Mesendoderm (in vitro differentiated cells): Measurements from ENCODE around the gene FCN2.

Source experiments
- DNase-seq: peaks from one replicate; pipeline ENCODE4 v3.0.0; 2013
- H2AK5ac ChIP-seq: 2 replicates; pipeline ENCODE4 v1.6.1; 2013; ENCODE audit warnings: low read length, inconsistent platforms
- H2BK120ac ChIP-seq: 2 replicates; pipeline ENCODE4 v1.6.1; 2013; ENCODE audit warnings: low read depth, mild to moderate bottlenecking, low read length, moderate library complexity, mixed read lengths
- H2BK15ac ChIP-seq: replicated peaks from 2 replicates; pipeline ENCODE4 v1.6.1; 2013; ENCODE audit warnings: low read depth, mild to moderate bottlenecking, moderate library complexity
- H2BK5ac ChIP-seq: 2 replicates; pipeline ENCODE4 v1.6.1; 2013; ENCODE audit warnings: low read length, inconsistent platforms
- H3K18ac ChIP-seq: 2 replicates; pipeline ENCODE4 v1.6.1; 2013; ENCODE audit warnings: mild to moderate bottlenecking, low read length, mixed read lengths
- H3K23ac ChIP-seq: one replicate; pipeline ENCODE4 v1.6.1; 2013; ENCODE audit warnings: low read length
- H3K27ac ChIP-seq: 2 replicates; pipeline ENCODE4 v1.5.1; 2013; ENCODE audit warnings: low read depth, mild to moderate bottlenecking, inconsistent platforms, low read length, moderate library complexity
- H3K27me3 ChIP-seq: 2 replicates; pipeline ENCODE4 v1.6.1; 2013; ENCODE audit warnings: low read length, control low read depth, mild to moderate bottlenecking, inconsistent platforms; ENCODE audit not compliant: insufficient read depth, poor library complexity
- H3K36me3 ChIP-seq: 2 replicates; pipeline ENCODE4 v1.6.1; 2013; ENCODE audit warnings: low read length, inconsistent platforms; ENCODE audit not compliant: control insufficient read depth, insufficient read depth
- H3K4ac ChIP-seq: one replicate; pipeline ENCODE4 v1.6.1; 2013; ENCODE audit warnings: low read depth, mild to moderate bottlenecking, low read length, moderate library complexity
- H3K4me1 ChIP-seq: 2 replicates; pipeline ENCODE4 v1.6.1; 2013; ENCODE audit warnings: low read depth, low read length, inconsistent platforms; ENCODE audit not compliant: control insufficient read depth
- H3K4me2 ChIP-seq: 2 replicates; pipeline ENCODE4 v1.6.1; 2013; ENCODE audit warnings: low read length
- H3K4me3 ChIP-seq: 2 replicates; pipeline ENCODE4 v1.5.1; 2013; ENCODE audit warnings: mild to moderate bottlenecking, low read length
- H3K56ac ChIP-seq: one replicate; pipeline ENCODE4 v1.6.1; 2013; ENCODE audit warnings: low read length
- H3K79me1 ChIP-seq: 2 replicates; pipeline ENCODE4 v1.6.1; 2013; ENCODE audit warnings: low read length, inconsistent platforms
- H3K79me2 ChIP-seq: 2 replicates; pipeline ENCODE4 v1.6.1; 2013; ENCODE audit warnings: mild to moderate bottlenecking, low read length; ENCODE audit not compliant: control insufficient read depth, insufficient read depth
- H3K9ac ChIP-seq: 2 replicates; pipeline ENCODE4 v1.6.1; 2013; ENCODE audit warnings: low read length, inconsistent platforms
- H4K5ac ChIP-seq: one replicate; pipeline ENCODE4 v1.6.1; 2013; ENCODE audit warnings: low read length
- H4K8ac ChIP-seq: one replicate; pipeline ENCODE4 v1.6.1; 2013; ENCODE audit warnings: low read depth, mild to moderate bottlenecking, control low read depth, low read length, moderate library complexity
- WGBS: extraction: QIAGEN DNeasy Blood & Tissue Kit; methylation state at CpG from one replicate; pipeline ENCODE4 v1.1.7; 2013; ENCODE audit warnings: low lambda C conversion rate, missing lambda C conversion rate; ENCODE audit not compliant: insufficient coverage; ENCODE audit errors: extremely low coverage; 5-methylcytosine and 5-hydroxymethylcytosine counted together

Gene FCN2

DNA sequence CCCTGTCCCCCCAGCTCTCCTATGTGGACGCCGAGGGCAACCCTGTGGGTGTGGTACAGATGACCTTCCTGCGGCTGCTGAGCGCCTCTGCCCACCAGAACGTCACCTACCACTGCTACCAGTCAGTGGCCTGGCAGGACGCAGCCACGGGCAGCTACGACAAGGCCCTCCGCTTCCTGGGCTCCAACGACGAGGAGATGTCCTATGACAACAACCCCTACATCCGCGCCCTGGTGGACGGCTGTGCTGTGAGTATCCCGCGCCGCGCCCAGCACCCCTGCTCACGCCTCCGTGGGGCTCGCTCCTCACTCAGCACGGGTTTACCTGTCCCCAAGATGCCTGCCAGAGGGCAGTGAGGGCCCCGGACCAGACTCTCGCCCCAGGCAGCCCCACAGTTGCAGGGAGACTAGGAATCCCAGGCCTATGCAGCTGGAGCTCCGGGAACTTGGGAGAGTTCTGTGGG, 45.6 kb upstream of the FCN2 start:
- WGBS: no CpG with 5 or more reads among the region's 25 CpGs
- no peak for DNase-seq
- Histone ChIP-seq H2BK15ac (no peak overlapping the region), H3K79me1 (no peaks in the 10 kb centered on the region), H3K36me3 (peaks cover 9% of the 10 kb centered on the region), H4K5ac (no peak overlapping the region), H3K4me3 (no peak overlapping the region), H3K4me2 (no peak overlapping the region), H3K9ac (no peak overlapping the region), H4K8ac (no peak overlapping the region), H3K27me3 (no peaks in the 10 kb centered on the region), H3K56ac (no peak overlapping the region), H3K4ac (no peak overlapping the region), H3K18ac (no peak overlapping the region), H2AK5ac (no peak overlapping the region), H3K27ac (no peak overlapping the region), H3K79me2 (no peaks in the 10 kb centered on the region), H3K4me1 (no peaks in the 10 kb centered on the region), H3K23ac (no peak overlapping the region), H2BK120ac (no peak overlapping the region), H2BK5ac (no peak overlapping the region)

DNA sequence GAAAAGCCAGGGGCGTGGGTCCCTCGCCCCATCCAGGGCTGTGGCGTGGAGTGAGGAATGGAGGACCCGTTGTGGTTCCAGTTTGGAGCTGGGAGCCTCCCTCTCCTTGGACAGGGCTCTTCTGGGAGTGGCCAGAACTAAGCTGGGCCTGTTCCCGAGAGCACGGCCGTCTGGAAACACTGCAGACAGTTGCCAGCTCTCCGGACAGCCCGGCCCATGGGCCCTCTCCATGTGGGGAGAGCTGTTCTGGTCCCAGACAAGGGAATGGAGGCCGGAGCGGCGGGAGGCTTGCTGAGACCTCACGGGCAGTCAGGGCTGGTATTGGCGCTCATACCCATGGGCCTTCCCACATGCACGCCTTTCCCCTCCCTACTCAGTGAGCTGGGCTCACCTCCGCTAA, 45.2 kb upstream of the FCN2 start:
- Histone ChIP-seq H3K4me3 (no peak overlapping the region), H3K4ac (no peak overlapping the region), H3K79me1 (no peaks in the 10 kb centered on the region), H3K4me2 (no peak overlapping the region), H2AK5ac (no peak overlapping the region), H3K18ac (no peak overlapping the region), H3K9ac (no peak overlapping the region), H3K56ac (no peak overlapping the region), H3K27ac (no peak overlapping the region), H3K4me1 (no peaks in the 10 kb centered on the region), H2BK5ac (no peak overlapping the region), H4K8ac (no peak overlapping the region), H2BK120ac (no peak overlapping the region), H3K79me2 (no peaks in the 10 kb centered on the region), H3K23ac (no peak overlapping the region), H3K27me3 (no peaks in the 10 kb centered on the region), H3K36me3 (peaks cover 10% of the 10 kb centered on the region), H4K5ac (no peak overlapping the region), H2BK15ac (no peak overlapping the region)
- DNase-seq: no peak
- no CpG with 5 or more reads among the region's 16 CpGs for WGBS

DNA sequence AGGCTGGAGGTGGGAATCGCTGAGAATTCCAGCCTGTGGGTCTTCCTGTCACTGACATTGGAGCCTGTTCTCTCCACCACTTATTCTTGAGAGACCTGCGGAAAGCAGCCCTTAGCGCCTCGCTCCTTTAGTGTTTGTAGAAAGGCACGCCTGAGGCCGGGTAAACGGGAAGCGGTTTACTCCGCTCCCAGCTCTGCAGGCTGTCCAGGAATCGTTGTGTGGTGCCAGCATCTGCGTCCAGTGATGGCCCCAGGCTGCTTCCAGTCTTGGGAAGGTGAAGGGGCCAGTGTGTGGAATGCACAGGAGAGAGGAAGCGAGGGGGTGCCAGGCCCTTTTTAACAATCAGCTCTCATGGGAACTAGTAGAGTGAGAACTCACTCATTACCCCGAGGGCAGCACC, 44.6 kb upstream of the FCN2 start:
- H4K8ac ChIP-seq: no peak overlapping the region
- H2BK15ac ChIP-seq: no peak overlapping the region
- no peaks in the 10 kb centered on the region for H3K4me1 ChIP-seq
- no peak overlapping the region for H3K4me3 ChIP-seq
- no peaks in the 10 kb centered on the region for H3K79me2 ChIP-seq
- DNase-seq: no peak
- no peak overlapping the region for H2BK120ac ChIP-seq
- no peak overlapping the region for H3K18ac ChIP-seq
- H3K4ac ChIP-seq: no peak overlapping the region
- no peak overlapping the region for H2BK5ac ChIP-seq
- no peak overlapping the region for H3K4me2 ChIP-seq
- no peaks in the 10 kb centered on the region for H3K27me3 ChIP-seq
- H2AK5ac ChIP-seq: no peak overlapping the region
- H4K5ac ChIP-seq: no peak overlapping the region
- H3K79me1 ChIP-seq: no peaks in the 10 kb centered on the region
- no peak overlapping the region for H3K56ac ChIP-seq
- H3K9ac ChIP-seq: no peak overlapping the region
- no peak overlapping the region for H3K23ac ChIP-seq
- WGBS: no CpG with 5 or more reads among the region's 13 CpGs
- peaks cover 9% of the 10 kb centered on the region for H3K36me3 ChIP-seq
- no peak overlapping the region for H3K27ac ChIP-seq

DNA sequence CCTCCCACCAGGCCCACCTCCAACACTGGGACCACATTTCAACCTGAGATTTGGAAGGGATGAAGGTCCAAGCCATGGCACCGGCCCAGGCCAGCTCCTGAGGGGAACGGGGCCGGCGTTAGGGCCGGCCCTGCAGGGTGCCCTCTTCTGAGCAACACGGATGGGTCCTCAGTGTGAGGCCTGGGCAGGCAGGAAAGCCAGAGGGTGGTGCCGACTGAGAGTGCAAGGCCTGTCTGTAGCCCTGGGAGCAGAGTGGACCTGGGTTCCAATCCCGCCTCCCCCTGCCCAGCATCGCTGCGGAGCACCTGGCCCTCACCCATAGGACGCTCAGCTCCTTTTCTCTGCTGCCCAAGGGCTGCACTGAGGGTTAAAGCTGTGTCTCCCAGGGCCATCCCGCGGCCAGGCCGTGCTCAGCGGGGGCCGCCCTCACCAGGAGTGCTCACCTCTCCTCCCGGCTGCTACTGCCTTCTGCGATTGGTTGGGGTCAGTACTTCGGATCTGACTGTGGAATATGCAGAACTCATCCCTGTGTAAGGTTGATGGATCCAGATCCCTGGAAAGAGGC, 44.1 kb upstream of the FCN2 start:
- Histone ChIP-seq H3K4me1 (no peaks in the 10 kb centered on the region), H4K5ac (no peak overlapping the region)
- WGBS: no CpG with 5 or more reads among the region's 19 CpGs

DNA sequence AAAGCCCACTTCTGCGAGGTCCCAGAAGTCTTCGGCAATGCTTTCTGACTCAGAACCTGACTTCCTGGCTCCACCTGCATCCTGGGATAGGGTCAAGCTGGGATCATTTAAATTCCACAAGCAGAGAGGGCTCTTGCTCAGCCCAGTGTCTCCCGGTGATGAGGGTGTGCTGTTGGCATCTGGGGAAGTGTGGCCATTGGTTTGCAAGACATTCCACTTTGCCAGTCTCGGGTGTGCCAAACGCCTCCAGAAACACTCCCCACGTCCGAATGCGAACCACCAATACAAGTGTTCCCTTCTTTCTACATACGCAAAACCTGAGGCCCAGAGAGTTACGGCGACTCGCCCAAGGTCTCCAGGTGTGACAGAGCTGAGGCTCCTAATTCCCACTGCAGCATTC, 43.1 kb upstream of the FCN2 start:
- no peaks in the 10 kb centered on the region for H3K79me2 ChIP-seq
- WGBS: no CpG with 5 or more reads among the region's 12 CpGs
- no peak overlapping the region for H3K4me3 ChIP-seq
- H3K9ac ChIP-seq: no peak overlapping the region
- H3K4me1 ChIP-seq: no peaks in the 10 kb centered on the region
- H3K4ac ChIP-seq: no peak overlapping the region
- H3K79me1 ChIP-seq: no peaks in the 10 kb centered on the region
- peaks cover 11% of the 10 kb centered on the region for H3K36me3 ChIP-seq
- no peak overlapping the region for H4K8ac ChIP-seq
- no peak overlapping the region for H2BK15ac ChIP-seq
- H2BK5ac ChIP-seq: no peak overlapping the region
- H3K18ac ChIP-seq: no peak overlapping the region
- no peak overlapping the region for H3K4me2 ChIP-seq
- H2BK120ac ChIP-seq: no peak overlapping the region
- no peak overlapping the region for H3K56ac ChIP-seq
- no peak overlapping the region for H4K5ac ChIP-seq
- no peak overlapping the region for H3K23ac ChIP-seq
- no peak overlapping the region for H3K27ac ChIP-seq
- no peaks in the 10 kb centered on the region for H3K27me3 ChIP-seq
- DNase-seq: no peak
- no peak overlapping the region for H2AK5ac ChIP-seq

More for the DNA sequence above, 44.1 kb upstream of the FCN2 start:
- H3K36me3 ChIP-seq: peaks cover 11% of the 10 kb centered on the region
- H2BK120ac ChIP-seq: no peak overlapping the region
- H2BK5ac ChIP-seq: no peak overlapping the region
- H4K8ac ChIP-seq: no peak overlapping the region
- no peak overlapping the region for H3K23ac ChIP-seq
- no peaks in the 10 kb centered on the region for H3K79me2 ChIP-seq
- H3K27me3 ChIP-seq: no peaks in the 10 kb centered on the region
- H3K9ac ChIP-seq: no peak overlapping the region
- no peak overlapping the region for H3K27ac ChIP-seq
- no peak for DNase-seq
- no peak overlapping the region for H3K4ac ChIP-seq
- H3K56ac ChIP-seq: no peak overlapping the region
- H3K4me2 ChIP-seq: no peak overlapping the region
- H2BK15ac ChIP-seq: no peak overlapping the region
- no peaks in the 10 kb centered on the region for H3K79me1 ChIP-seq
- H3K4me3 ChIP-seq: no peak overlapping the region
- H2AK5ac ChIP-seq: no peak overlapping the region
- no peak overlapping the region for H3K18ac ChIP-seq
